Fibroblast of the aortic adventitia (primary cell): ENCODE data around the gene FANCB. TPM values are rescaled to one million over a fixed set of nuclear protein-coding genes. Genes with fewer than 3 reads are reported as not detected.

Experiments used
- DNase-seq: peaks from one replicate; pipeline ENCODE4 v3.0.0-alpha.2; 2010; ENCODE audit warnings: low read depth
- H3K4me3 ChIP-seq: 2 replicates; pipeline ENCODE4 v1.5.1; 2011; ENCODE audit warnings: low read depth, mild to moderate bottlenecking, control low read depth, low read length, moderate library complexity
- CTCF ChIP-seq: IDR thresholded peaks from 2 replicates; pipeline ENCODE4 v1.5.1; 2011; ENCODE audit warnings: mild to moderate bottlenecking, low read length, control low read depth, inconsistent platforms; ENCODE audit not compliant: insufficient read depth
- total RNA-seq: library from RNA; depleted of rRNA; stranded (reverse); fragments of >200 nt; gene quantifications from 2 replicates; pipeline ENCODE4 v1.2.3, GENCODE V29; 2012; ENCODE audit warnings: low replicate concordance

Gene FANCB
- total RNA-seq, 1 donor = 12.7 TPM

- TF ChIP-seq CTCF = no peak
- no peak for DNase-seq
- no peak overlapping the region for H3K4me3 ChIP-seq
These were observed 11.8 kb upstream of the FANCB start for GRCh38 chrX:14884714-14885113.

- TF ChIP-seq CTCF = no peak
- DNase-seq = no peak
- no peak overlapping the region for H3K4me3 ChIP-seq
These were observed 11.0 kb upstream of the FANCB start for GRCh38 chrX:14883826-14884225.

DNA sequence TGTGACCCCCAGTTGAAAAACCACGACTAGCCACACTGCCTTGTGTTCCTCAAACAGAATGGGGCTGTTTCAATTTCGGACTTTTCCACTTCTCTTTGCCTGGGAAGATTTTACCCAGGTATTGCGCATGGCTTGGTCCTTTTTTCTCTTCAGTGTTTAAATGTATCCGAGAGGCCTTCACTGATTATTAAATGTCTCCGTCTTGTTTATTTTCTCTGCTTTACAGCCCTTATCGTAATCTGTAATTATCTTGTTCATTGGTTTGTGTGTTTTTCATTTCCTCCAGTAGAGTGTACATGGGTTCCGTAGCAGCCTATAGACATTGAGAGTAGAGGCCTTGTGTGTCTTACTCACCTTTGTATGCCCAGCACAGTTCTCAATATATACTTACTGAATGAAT lies 2.8 kb upstream of the FANCB start:
- H3K4me3 ChIP-seq = no peak overlapping the region
- no peak for DNase-seq
- no peak for TF ChIP-seq CTCF

DNA sequence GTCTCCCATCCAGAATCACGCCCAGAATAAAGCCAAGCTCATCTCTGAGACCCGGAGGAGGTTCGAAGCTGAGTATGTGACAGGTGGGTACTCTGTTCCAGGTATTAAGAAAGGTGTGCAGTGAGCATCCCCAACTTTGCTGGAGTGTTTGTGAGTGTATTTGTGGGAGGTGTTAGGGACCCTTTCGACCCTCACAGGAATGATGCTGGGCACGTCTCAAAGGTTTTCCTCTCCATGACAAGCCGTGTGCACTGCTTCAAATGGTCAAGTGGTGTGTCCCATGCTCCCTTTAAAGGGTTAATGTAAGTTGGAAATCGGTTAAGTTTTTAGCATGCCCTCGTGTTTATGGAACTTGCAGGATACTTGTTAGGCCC lies 794 bp upstream of the FANCB start:
- H3K4me3 ChIP-seq = peak overlapping the region; percentile 83
- no peak for TF ChIP-seq CTCF
- no peak for DNase-seq

GRCh38 chrX:14872355-14872754 lies 514 bp downstream of the FANCB start:
- no peak for TF ChIP-seq CTCF
- H3K4me3 ChIP-seq = peak overlapping the region; percentile 76
- no peak for DNase-seq

DNA sequence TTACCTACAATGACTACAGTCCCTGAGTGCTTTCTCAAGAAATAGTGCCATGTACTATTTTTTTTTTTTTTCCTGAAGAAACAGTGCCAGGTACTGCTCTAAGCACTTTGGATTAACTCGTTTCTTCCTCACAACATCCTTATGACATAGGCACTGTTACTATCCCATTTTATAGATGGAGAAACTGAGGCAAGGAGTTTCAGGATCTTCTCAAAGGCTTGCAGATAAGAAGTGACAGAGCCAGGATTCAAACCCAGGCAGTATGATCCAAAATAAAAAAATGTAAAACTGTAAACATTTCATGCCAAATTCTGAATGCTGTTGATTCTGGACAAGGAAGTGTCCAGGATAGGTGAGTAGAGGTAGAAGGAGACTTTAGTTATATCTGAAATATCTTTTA lies 1.1 kb downstream of the FANCB start:
- H3K4me3 ChIP-seq = no peak overlapping the region

More for the DNA sequence above, 1.1 kb downstream of the FANCB start:
- no peak for DNase-seq
- no peak for TF ChIP-seq CTCF
